Stimulated activated CD4-positive, alpha-beta T cell treated with anti-CD3 and anti-CD28 coated beads, Interleukin-15, amount 100 ng/mL, for 24 hours (primary cell): ENCODE measurements around the gene MARCHF5.
"Not testable (repeated sequence)": the region's sequence is repeated elsewhere in the genome, so short reads cannot be mapped to it uniquely, and the experiment has no call there.

Experiments used
- DNase-seq: peaks from one replicate; pipeline ENCODE4 v3.0.0-alpha.2; 2020

The MARCHF5 gene

GRCh38 chr10:92305133-92306072, 14.4 kb downstream of the MARCHF5 start:
- DNase-seq = no peak

- DNase-seq = no peak
These were observed 18.3 kb downstream of the MARCHF5 start for GRCh38 chr10:92309272-92309671.

- no peak for DNase-seq
These were observed 22.8 kb downstream of the MARCHF5 start for GRCh38 chr10:92313750-92314149.

- DNase-seq = no peak
These were observed 25.6 kb downstream of the MARCHF5 start for GRCh38 chr10:92316610-92317009.

GRCh38 chr10:92323079-92323478, 32.1 kb downstream of the MARCHF5 start:
- no peak for DNase-seq

GRCh38 chr10:92327445-92328433, 36.8 kb downstream of the MARCHF5 start:
- DNase-seq = no peak

GRCh38 chr10:92328993-92329392, 38.0 kb downstream of the MARCHF5 start:
- no peak for DNase-seq

GRCh38 chr10:92329927-92330326, 39.0 kb downstream of the MARCHF5 start:
- not testable (repeated sequence) for DNase-seq

GRCh38 chr10:92342796-92343195, 51.8 kb downstream of the MARCHF5 start:
- no peak for DNase-seq

- not testable (repeated sequence) for DNase-seq
These were observed 54.6 kb downstream of the MARCHF5 start for GRCh38 chr10:92345575-92345974.

GRCh38 chr10:92347035-92347676, 56.2 kb downstream of the MARCHF5 start:
- DNase-seq = not testable (repeated sequence)

- no peak for DNase-seq
These were observed 59.4 kb downstream of the MARCHF5 start for GRCh38 chr10:92350411-92350810.

- no peak for DNase-seq
These were observed 63.6 kb downstream of the MARCHF5 start for GRCh38 chr10:92354587-92354986.

- no peak for DNase-seq
These were observed 65.1 kb downstream of the MARCHF5 start for GRCh38 chr10:92356041-92356440.

- DNase-seq = no peak
These were observed 72.5 kb downstream of the MARCHF5 start for GRCh38 chr10:92363498-92363897.

- no peak for DNase-seq
These were observed 75.5 kb downstream of the MARCHF5 start for GRCh38 chr10:92366412-92367021.

GRCh38 chr10:92377962-92378361, 87.0 kb downstream of the MARCHF5 start:
- DNase-seq = no peak

- no peak for DNase-seq
These were observed 90.6 kb downstream of the MARCHF5 start for GRCh38 chr10:92381543-92381954.

- no peak for DNase-seq
These were observed 91.7 kb downstream of the MARCHF5 start for GRCh38 chr10:92382631-92383030.

GRCh38 chr10:92384741-92385140, 93.8 kb downstream of the MARCHF5 start:
- DNase-seq = no peak

- no peak for DNase-seq
These were observed 94.9 kb downstream of the MARCHF5 start for GRCh38 chr10:92385831-92386230.

- DNase-seq = peak; percentile 29
These were observed 96.4 kb downstream of the MARCHF5 start for GRCh38 chr10:92387289-92387940.
